Colon (tissue), 2 donors: ENCODE data around the gene SH3GL1.
"Not testable (repeated sequence)": the region's sequence is repeated elsewhere in the genome, so short reads cannot be mapped to it uniquely, and the experiment has no call there.

Experiments used
- FAIRE-seq: peaks from 2 replicates; lab custom pipeline; 2012; peaks lifted over from hg19 to GRCh38; lab: Jason Lieb, UNC
- donor health status: control.
- donor health status: control.

SH3GL1 gene

GRCh38 chr19:4342615-4343369, 57.6 kb downstream of the SH3GL1 start:
- FAIRE-seq: peak; percentile 96

- FAIRE-seq: no peak
Measured at GRCh38 chr19:4342314-4342614, 58.1 kb downstream of the SH3GL1 start.

GRCh38 chr19:4338441-4339355, 61.6 kb downstream of the SH3GL1 start, which contains the start of gene STAP2:
Gene STAP2, minus strand, starts transcription at chr19:4338827. Its CDS starts 74 bp downstream, at chr19:4338753.
- FAIRE-seq: no peak

GRCh38 chr19:4337906-4338440, 62.4 kb downstream of the SH3GL1 start:
- no peak for FAIRE-seq

GRCh38 chr19:4334929-4335570, 65.3 kb downstream of the SH3GL1 start:
- no peak for FAIRE-seq

DNA sequence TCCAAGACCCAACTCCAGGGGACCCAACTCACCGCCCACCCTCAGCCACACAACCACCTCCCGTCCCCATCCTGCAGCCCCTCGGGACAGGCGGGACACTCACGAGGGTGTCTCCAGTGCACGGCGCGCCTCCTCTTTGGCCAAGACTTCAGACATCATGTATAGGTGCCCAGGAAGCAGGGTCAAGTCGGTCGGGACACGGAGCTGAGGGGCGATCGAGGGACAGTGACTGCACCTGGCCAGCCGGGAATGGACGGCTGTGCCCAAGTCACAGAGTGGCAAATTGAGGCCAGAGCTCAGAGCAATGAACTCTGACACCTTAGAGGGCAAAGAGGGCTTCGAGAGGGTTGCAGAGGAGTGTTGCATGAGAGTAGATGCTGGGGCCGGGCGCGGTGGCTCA, 70.5 kb downstream of the SH3GL1 start:
- FAIRE-seq: no peak

- not testable (repeated sequence) for FAIRE-seq
Measured at GRCh38 chr19:4328991-4329681, 71.2 kb downstream of the SH3GL1 start.

DNA sequence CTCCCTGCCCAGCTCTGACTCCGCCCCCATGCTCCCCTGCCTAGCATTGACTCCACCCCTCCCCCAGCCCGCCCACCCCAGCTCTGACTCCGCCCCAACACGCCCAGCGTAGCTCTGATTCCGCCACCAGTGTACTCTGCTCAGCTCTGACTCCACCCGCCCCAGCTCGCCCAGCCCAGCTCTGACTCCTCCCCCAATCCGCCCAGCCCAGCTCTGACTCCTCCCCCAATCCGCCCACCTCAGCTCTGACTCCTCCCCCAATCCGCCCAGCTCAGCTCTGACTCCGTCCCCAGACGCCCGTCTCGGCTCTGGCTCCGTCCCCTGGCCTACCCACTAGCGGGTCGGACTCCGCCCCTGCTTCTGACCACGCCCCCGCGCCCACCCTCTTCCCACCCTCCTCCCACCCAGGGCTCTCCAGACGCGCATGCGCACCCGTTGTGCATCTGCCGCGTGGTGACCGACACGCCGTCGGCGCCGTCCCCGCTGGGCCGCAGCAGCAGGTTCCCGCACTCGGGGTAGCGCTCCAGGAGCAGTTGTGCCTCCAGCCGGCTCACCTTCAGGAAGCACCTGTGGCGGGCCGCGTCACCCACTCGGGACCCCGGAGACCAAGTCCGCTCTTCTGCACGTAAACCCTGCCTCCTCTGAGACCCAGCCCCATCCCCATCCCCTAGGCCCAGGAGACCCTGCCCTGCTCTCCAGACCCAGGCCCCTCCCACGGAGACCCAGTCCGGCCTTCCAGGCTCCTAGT, 71.9 kb downstream of the SH3GL1 start:
- no peak for FAIRE-seq

DNA sequence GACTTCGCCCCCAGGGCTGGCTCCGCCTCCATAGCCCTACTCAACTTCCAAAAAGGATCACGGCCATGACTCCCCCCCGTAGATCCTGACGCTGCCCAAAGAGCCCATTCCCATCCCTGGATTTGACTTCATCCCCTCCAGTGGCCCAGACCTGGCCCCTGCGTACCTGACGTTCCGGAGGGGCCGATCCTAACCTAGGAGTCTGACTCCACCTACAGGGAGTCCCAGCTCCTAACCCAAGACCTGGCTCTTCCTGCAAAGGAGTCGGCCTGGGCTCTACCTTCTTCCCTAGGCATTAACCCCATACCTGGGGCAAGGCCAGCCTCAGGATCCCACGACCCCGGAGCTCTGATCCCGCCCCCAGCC, 72.5 kb downstream of the SH3GL1 start:
- FAIRE-seq: no peak

DNA sequence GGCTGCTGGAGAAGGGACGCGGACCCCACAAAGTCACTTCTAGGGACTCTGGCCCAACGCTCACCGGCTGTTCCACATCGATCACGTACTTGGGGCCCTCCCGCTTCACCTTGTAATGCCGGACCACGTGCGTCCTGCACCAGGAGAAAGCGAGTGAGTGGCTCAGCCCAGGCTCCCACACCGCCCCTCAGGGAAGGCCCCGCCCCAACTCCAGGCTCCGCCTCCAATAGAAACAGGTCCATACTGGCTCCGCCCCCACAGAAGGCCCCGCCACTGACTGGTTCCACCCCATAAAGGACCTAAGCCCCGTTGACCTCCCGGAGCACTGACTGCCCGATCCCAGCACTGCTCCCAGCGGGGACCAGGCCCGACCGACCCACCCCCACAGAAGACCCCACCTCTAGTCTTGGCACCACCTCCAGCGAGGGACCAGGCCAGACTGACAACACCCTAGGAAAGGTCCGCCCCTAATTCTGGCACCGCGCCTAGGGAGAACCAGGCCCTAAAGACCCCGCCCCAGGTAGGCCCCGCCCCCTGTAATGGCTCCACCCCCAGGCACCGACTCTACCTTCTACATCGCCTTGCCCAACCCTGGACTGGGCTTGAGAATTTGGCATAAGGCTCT, 73.0 kb downstream of the SH3GL1 start:
- FAIRE-seq: no peak

DNA sequence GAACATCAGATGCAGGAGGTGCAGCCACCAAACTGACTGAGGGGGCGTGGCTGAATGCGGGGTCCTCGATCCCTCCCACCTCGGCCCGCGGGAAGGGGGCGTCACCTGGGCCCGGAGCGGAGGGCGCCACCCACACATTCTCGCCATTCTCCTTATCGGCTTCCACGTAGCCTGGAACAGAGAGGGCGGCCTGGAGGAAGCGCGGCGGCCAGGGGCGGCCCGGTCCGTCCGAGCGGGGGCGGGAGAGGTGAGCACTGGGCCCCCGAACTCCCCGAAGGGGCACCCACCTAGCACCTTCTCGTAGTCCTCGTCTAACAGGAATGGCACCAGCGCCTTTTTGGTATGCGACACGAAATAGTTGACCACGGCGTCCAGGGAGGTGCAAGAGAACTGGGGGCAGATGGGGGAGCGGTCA, 73.5 kb downstream of the SH3GL1 start:
- no peak for FAIRE-seq

GRCh38 chr19:4326215-4326836, 74.0 kb downstream of the SH3GL1 start:
- no peak for FAIRE-seq

- FAIRE-seq: no peak
Measured at GRCh38 chr19:4324228-4324627, 76.1 kb downstream of the SH3GL1 start.

DNA sequence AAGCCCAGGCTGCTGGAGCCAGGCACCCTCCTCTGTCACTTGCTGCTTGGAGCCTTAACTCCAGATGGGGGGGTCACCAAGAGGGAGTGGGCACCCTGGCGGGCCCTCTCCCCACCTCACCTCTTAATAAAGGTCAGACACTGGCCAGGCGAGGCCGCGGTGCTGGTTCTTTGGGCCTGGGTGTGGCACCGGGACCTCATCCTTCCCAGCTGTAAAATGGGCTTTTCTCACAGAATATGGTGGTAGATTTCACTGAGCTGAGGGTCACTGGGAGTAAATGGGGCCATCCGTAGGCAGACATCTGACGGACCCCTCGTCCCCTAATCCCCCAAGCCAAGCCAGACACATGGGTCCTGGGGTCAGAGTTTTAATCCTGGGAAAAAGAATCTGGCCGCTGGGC, 76.7 kb downstream of the SH3GL1 start:
- FAIRE-seq: no peak

DNA sequence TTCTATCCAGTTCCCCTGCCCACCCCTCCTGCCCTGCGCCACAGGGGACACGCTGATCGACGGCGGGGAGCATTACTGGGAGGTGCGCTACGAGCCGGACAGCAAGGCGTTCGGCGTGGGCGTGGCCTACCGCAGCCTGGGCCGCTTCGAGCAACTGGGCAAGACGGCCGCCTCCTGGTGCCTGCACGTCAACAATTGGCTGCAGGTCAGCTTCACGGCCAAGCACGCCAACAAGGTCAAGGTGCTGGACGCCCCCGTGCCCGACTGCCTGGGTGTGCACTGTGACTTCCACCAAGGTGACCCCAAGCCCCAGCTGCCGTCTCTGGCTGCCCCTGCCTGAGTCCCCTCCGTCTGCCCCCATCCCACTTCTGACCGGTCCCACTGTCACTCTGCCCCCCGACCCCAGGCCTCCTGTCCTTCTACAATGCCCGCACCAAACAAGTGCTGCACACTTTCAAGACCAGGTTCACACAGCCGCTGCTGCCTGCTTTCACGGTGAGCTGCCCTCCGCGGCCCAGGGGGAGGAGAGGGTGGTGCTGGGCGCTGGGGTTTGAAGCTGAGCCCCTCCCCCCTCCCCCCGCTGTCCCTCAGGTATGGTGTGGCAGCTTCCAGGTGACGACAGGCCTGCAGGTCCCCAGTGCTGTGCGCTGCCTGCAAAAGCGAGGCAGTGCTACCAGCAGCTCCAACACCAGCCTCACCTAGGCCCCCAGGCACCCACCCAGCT, 77.2 kb downstream of the SH3GL1 start:
- FAIRE-seq: no peak

GRCh38 chr19:4320419-4320818, 79.9 kb downstream of the SH3GL1 start:
- FAIRE-seq: no peak

DNA sequence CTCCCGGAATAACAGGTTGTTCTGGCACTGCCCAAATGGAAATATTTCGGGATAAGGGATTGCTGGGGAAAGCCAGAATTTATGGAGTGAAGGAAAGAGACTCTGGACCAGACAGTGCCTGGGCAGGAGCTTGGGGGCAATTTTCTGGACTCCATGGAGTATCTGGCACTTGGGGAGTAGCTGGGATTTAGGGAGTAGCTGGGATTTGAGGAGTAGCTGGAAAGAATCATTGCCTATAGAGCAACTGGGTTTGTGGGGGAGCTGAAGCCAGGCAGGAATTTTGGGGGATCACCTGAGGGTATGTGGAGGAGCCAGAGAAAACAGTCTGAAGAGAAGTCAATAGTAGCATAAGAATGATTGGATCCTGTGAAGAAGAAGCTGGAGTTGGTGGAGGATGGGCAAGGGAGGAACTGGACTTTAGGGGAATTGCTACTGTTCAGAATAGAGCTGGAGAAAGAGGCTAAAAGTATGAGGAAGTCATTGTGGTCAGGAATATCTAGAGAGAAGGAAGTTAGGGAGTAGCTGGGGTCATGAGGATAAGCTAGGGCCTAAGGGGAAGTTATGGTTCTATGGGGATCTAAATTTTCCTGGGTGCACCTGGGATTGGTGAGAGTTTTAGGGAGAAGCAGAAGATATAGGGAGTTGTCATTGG, 81.2 kb downstream of the SH3GL1 start:
- no peak for FAIRE-seq

DNA sequence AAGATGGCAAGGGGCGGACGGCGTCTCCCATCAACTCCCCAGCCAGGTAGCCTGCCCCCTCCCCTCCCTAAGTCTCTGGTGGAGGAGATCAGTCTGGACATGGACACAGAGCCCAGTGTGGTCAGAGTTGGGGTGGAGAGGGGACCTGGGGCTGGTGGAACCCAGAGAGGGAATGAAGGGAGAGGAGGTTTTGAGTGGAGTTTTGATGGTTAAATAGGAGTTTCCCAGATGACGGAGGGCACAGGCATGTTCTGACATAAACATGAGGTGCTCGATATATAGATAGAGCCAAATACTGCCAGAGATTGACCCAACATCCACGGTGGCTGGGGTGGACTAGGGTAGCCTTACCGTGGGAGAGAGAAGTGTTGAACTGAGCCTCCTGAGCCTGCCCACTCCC, 81.9 kb downstream of the SH3GL1 start:
- FAIRE-seq: no peak

DNA sequence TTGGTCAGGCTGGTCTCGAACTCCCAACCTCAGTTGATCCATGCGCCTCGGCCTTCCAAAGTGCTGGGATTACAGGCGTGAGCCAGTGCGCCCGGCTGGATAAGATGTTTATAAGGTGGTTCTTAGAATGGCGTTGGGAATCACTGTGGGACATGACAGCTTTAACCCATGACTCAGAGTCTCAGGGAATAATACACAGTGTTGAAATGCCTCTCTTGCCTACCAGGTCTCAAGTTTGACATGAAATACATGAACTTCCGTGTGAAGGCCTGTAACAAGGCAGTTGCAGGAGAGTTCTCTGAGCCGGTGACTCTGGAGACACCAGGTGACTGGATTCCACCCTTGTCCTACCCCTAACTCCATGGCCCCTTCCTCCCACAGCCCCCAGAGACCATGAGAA, 83.4 kb downstream of the SH3GL1 start:
- no peak for FAIRE-seq
